Measurements from ENCODE around the gene RASGEF1B. TPM values are rescaled to one million over a fixed set of nuclear protein-coding genes. Genes with fewer than 3 reads are reported as not detected.

Gene RASGEF1B
- total and polyA plus RNA-seq, 2 donors (not counting 3 experiments of a cell fraction or from before 2014, with no cell fraction given): not detected

DNA sequence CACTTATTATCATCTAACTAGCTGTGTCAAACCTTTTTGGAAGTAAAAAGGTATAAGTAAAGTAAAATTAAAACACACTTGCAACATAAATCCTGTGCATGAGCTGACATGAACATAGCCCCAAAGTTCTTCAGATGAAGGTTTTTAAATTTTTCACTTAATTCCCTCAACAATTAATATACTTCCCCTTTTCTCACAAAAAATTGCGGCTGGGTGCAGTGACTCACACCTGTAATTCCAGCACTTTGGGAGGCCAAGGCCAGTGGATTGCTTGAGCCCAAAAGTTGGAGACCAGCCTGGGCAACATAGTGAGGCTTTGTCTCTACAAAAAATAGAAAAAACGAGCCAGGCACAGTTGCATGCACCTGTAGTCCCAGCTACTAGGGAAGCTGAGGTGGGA, 16.8 kb downstream of the RASGEF1B start:
- Histone ChIP-seq H3K4me1 (ENCODE audit: control insufficient read depth, extremely low read depth, insufficient read depth, low read length) (no peaks in the 10 kb centered on the region), H3K9ac (replicated peaks; ENCODE audit: extremely low read depth, insufficient read depth, low read length) (no peak overlapping the region), H3K36me3 (ENCODE audit: control insufficient read depth in 2 of 2, extremely low read depth in 1 of 2, insufficient read depth in 2 of 2, low read length in 2 of 2) (no peaks in the 10 kb centered on the region), H4K20me1 (replicated peaks; ENCODE audit: control insufficient read depth, extremely low read depth, insufficient read depth, low read length) (no peaks in the 10 kb centered on the region), H3K4me2 (ENCODE audit: insufficient read depth, low read length) (no peak overlapping the region), H3K27ac (ENCODE audit: insufficient read depth, low read depth, low read length) (no peak overlapping the region), H3K4me3 (replicated peaks in 1 of 3; ENCODE audit: insufficient read depth in 1 of 3, low read depth in 1 of 3, low read length in 3 of 3) (no peak overlapping the region), H3K9me1 (replicated peaks; ENCODE audit: control insufficient read depth, extremely low read depth, insufficient read depth, low read length) (no peaks in the 10 kb centered on the region), H2AFZ (ENCODE audit: low read depth, low read length) (no peak overlapping the region), H3K79me2 (ENCODE audit: control insufficient read depth, insufficient read depth, low read length) (no peaks in the 10 kb centered on the region), H3K9me3 (replicated peaks; ENCODE audit: control insufficient read depth, insufficient read depth, low read length) (no peaks in the 10 kb centered on the region), H3K27me3 (ENCODE audit: control insufficient read depth in 2 of 2, insufficient read depth in 2 of 2, low read length in 2 of 2) (no peaks in the 10 kb centered on the region)
- ChIA-PET POLR2A (no interaction called here), CTCF (interaction anchor here (2.2 kb wide), 1 partner anchor 12 kb away, joined by 9 read pairs; no protein-coding TSS in a partner anchor)
- dilution Hi-C loops (cut with MboI; ENCODE audit: extremely low pct_ligation_motif_present, low sequenced_read_pairs): no loop called here
- DNase-seq (ENCODE audit: low read depth, low spot score) (no peak), FAIRE-seq (no peak)
- intact Hi-C loops (cut with micrococcal nuclease): no loop called here
- TF ChIP-seq CTCF (IDR thresholded peaks at IDR 0.05; ENCODE audit: extremely low read depth in 1 of 2, insufficient read depth in 1 of 2, low read depth in 1 of 2, low read length in 2 of 2): no peak
- TF ChIP-seq POLR2A (IDR thresholded peaks at IDR 0.05; ENCODE audit: low read depth, low read length): no peak
- no peak for TF ChIP-seq FOS (IDR thresholded peaks at IDR 0.05; ENCODE audit: borderline replicate concordance, insufficient read depth, low read length)
- TF ChIP-seq JUN (IDR thresholded peaks at IDR 0.05; ENCODE audit: borderline replicate concordance, insufficient read depth, insufficient read length, low read depth): no peak
- BruUV-seq (replicated peaks): no TSS peak

GRCh38 chr4:81454499-81454898, 17.2 kb downstream of the RASGEF1B start:
- H3K27me3 ChIP-seq (ENCODE audit: control insufficient read depth in 2 of 2, insufficient read depth in 2 of 2, low read length in 2 of 2): no peaks in the 10 kb centered on the region
- H3K4me3 ChIP-seq (replicated peaks in 1 of 3; ENCODE audit: insufficient read depth in 1 of 3, low read depth in 1 of 3, low read length in 3 of 3): no peak overlapping the region
- H4K20me1 ChIP-seq (replicated peaks; ENCODE audit: control insufficient read depth, extremely low read depth, insufficient read depth, low read length): no peaks in the 10 kb centered on the region
- H3K9me1 ChIP-seq (replicated peaks; ENCODE audit: control insufficient read depth, extremely low read depth, insufficient read depth, low read length): no peaks in the 10 kb centered on the region
- H3K4me1 ChIP-seq (ENCODE audit: control insufficient read depth, extremely low read depth, insufficient read depth, low read length): no peaks in the 10 kb centered on the region
- no peaks in the 10 kb centered on the region for H3K9me3 ChIP-seq (replicated peaks; ENCODE audit: control insufficient read depth, insufficient read depth, low read length)
- no peak overlapping the region for H3K27ac ChIP-seq (ENCODE audit: insufficient read depth, low read depth, low read length)
- TF ChIP-seq CTCF (IDR thresholded peaks at IDR 0.05; ENCODE audit: extremely low read depth in 1 of 2, insufficient read depth in 1 of 2, low read depth in 1 of 2, low read length in 2 of 2): no peak
- no peak for TF ChIP-seq FOS (IDR thresholded peaks at IDR 0.05; ENCODE audit: borderline replicate concordance, insufficient read depth, low read length)
- TF ChIP-seq JUN (IDR thresholded peaks at IDR 0.05; ENCODE audit: borderline replicate concordance, insufficient read depth, insufficient read length, low read depth): peak; percentile 14
- TF ChIP-seq GATA2 (IDR thresholded peaks at IDR 0.05; ENCODE audit: insufficient read depth, insufficient read length, low read depth, low read length): no peak
- TF ChIP-seq POLR2AphosphoS5 (IDR thresholded peaks at IDR 0.05; ENCODE audit: insufficient read depth, low read depth, low read length): no peak
- H3K79me2 ChIP-seq (ENCODE audit: control insufficient read depth, insufficient read depth, low read length): no peaks in the 10 kb centered on the region
- ChIA-PET POLR2A (no interaction called here), CTCF (interaction anchor here (2.2 kb wide), 1 partner anchor 13 kb away, joined by 9 read pairs; no protein-coding TSS in a partner anchor)
- no peaks in the 10 kb centered on the region for H3K36me3 ChIP-seq (ENCODE audit: control insufficient read depth in 2 of 2, extremely low read depth in 1 of 2, insufficient read depth in 2 of 2, low read length in 2 of 2)
- no peak overlapping the region for H2AFZ ChIP-seq (ENCODE audit: low read depth, low read length)
- FAIRE-seq (no peak), DNase-seq (ENCODE audit: low read depth, low spot score) (no peak)
- dilution Hi-C loops (cut with MboI; ENCODE audit: extremely low pct_ligation_motif_present, low sequenced_read_pairs) (no loop called here), intact Hi-C loops (cut with micrococcal nuclease) (no loop called here)
- no peak overlapping the region for H3K4me2 ChIP-seq (ENCODE audit: insufficient read depth, low read length)
- H3K9ac ChIP-seq (replicated peaks; ENCODE audit: extremely low read depth, insufficient read depth, low read length): no peak overlapping the region
- BruUV-seq (replicated peaks): no TSS peak

Measured in endothelial cell of umbilical vein (primary cell).